Measurements from ENCODE around the gene DPP7. TPM values are rescaled to one million over a fixed set of nuclear protein-coding genes. Genes with fewer than 3 reads are reported as not detected.
"Not testable (repeated sequence)": the region's sequence is repeated elsewhere in the genome, so short reads cannot be mapped to it uniquely, and the experiment has no call there.

The DPP7 gene
- total RNA-seq, 2 experiments from 2014 or later: 323 to 333 TPM

DNA sequence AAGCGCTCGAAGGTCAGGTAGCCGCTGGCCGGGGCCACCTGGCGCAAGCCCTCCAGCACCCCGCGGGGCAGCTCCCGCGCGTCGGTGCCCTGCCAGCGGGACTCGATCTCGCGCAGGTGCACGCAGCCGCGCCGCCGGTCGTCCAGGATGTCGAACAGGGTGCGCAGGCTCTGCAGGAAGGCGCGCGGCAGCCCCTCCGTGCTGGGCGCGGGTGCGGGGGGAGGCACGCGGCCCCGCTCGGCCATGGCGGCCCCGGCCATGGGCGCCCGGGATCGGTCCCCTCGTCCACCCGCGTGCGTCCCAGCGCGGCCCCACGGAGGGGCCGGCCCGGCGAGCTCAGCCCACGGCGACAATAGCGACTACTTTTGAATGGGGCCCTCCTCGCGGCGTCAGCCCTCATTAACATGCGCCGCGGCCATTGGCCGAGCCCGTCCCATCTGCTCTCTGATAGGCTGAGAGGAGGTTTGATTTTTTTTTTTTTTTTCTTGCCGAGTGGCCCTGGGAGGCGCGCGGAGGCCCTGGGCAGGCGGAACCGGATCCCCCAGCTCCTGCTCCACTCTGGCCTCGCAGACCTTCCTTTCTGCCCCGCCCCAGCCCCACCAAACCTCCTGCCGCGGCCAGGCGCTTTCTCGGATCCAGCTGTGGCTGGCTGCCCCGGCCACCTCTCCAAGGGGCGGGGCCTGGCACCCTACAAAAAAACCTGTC, 44.2 kb downstream of the DPP7 start, which contains the start of gene SAPCD2:
Gene SAPCD2 (minus strand): TSS at position 357 of the 705 bp plus-strand sequence. CDS start 97 bp downstream, at position 260.
- ChIA-PET POLR2A (interaction anchor here (0.5 to 2.9 kb wide), 11 partner anchors 9 to 624 kb away, joined by 3 to 28 read pairs (median 4); partner anchors contain the start of gene MAN1B1), CTCF (interaction anchor here (0.7 to 9.6 kb wide), 10 partner anchors 15 to 393 kb away, joined by 3 to 120 read pairs (median 11); partner anchors contain the start of genes MAN1B1 and NPDC1)

DNA sequence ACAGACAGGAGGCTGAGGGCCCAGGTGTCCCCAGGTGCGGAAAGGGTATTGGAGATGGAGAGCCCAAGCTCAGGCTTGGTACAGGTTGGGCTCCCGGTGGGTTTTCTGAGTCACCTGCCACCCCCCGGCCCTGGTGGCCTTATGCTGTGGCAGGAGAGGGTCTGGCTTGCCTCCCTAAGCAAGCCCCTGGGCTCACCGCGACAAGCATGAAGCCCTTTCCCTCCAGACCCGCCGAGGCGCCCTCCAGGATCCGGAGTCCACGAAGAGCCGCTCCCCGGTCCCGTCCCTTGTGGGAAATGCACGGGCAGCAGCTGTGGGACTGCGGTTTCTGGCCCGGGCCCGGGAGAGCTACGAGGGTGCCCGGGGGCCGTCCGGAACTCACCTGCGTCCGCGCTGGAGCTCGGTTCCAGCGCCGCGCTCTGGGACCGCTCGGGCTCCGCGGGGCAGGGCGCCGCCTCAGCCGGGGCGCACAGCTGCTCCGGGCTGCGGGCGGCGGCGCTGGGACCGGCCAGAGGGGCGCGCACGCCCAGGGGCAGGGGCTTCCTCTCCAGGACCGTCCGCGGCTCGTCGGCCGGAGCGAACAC, 44.9 kb downstream of the DPP7 start:
- ChIA-PET POLR2A (interaction anchor here (0.7 to 2.9 kb wide), 4 partner anchors 16 to 292 kb away, joined by 4 to 28 read pairs (median 6); partner anchors contain the start of gene MAN1B1), CTCF (interaction anchor here (0.7 to 9.6 kb wide), 14 partner anchors 10 to 353 kb away, joined by 3 to 120 read pairs (median 4); partner anchors contain the start of genes C8G, EXD3, FUT7 and MAN1B1)

GRCh38 chr9:137068539-137069507, 45.7 kb downstream of the DPP7 start:
- POLR2A ChIA-PET: interaction anchor here (1.2 to 2.9 kb wide), 2 partner anchors 17 to 27 kb away, joined by 4 to 28 read pairs; partner anchors contain the start of gene MAN1B1
- CTCF ChIA-PET: interaction anchor here (0.7 to 9.6 kb wide), 23 partner anchors 8 to 354 kb away, joined by 3 to 120 read pairs (median 4); partner anchors contain the start of genes C8G, EXD3, FUT7 and MAN1B1

- POLR2A ChIA-PET: interaction anchor here (0.6 to 1.4 kb wide), 5 partner anchors 21 to 76 kb away, joined by 3 to 13 read pairs (median 7); partner anchors contain the start of genes NPDC1 and PAXX
- CTCF ChIA-PET: interaction anchor here (0.6 to 9.6 kb wide), 25 partner anchors 9 to 1237 kb away, joined by 3 to 120 read pairs (median 5); partner anchors contain the start of genes ABCA2, EXD3, FUT7 and MAN1B1
Observed at GRCh38 chr9:137067860-137068538, 46.5 kb downstream of the DPP7 start.

- CTCF ChIA-PET: interaction anchor here (1.1 to 9.6 kb wide), 11 partner anchors 10 to 66 kb away, joined by 3 to 120 read pairs (median 17); partner anchors contain the start of genes ABCA2, FUT7, MAN1B1 and NPDC1
- POLR2A ChIA-PET: no interaction called here
Observed at GRCh38 chr9:137066096-137066861, 48.3 kb downstream of the DPP7 start.

GRCh38 chr9:137065336-137065967, 49.1 kb downstream of the DPP7 start:
- POLR2A ChIA-PET: no interaction called here

DNA sequence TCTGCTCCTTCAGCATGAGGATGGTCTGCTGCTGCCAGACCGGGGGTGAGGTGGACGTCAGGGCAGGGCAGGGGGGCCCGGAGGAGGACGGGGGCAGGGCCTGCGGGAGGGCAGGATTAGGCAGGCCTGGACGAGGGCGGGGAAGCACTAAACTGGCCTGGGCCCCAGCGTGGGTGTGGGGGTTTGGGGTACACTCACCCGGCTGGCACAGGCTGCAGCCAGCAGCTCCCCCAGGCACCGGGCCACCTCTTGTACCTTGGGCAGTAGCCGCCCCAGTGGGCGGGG, 49.7 kb downstream of the DPP7 start:
- POLR2A ChIA-PET: interaction anchor here (1.2 kb wide), 1 partner anchor 30 kb away, joined by 3 read pairs; no protein-coding TSS in a partner anchor
- CTCF ChIA-PET: interaction anchor here (1.2 to 9.6 kb wide), 7 partner anchors 8 to 299 kb away, joined by 3 to 120 read pairs (median 8); partner anchors contain the start of genes MAN1B1, NPDC1 and UAP1L1

More at GRCh38 chr9:137065336-137065967, 49.1 kb downstream of the DPP7 start:
- CTCF ChIA-PET: interaction anchor here (1.2 to 9.6 kb wide), 8 partner anchors 10 to 36 kb away, joined by 3 to 120 read pairs (median 17); partner anchors contain the start of genes ABCA2, FUT7, MAN1B1 and NPDC1

DNA sequence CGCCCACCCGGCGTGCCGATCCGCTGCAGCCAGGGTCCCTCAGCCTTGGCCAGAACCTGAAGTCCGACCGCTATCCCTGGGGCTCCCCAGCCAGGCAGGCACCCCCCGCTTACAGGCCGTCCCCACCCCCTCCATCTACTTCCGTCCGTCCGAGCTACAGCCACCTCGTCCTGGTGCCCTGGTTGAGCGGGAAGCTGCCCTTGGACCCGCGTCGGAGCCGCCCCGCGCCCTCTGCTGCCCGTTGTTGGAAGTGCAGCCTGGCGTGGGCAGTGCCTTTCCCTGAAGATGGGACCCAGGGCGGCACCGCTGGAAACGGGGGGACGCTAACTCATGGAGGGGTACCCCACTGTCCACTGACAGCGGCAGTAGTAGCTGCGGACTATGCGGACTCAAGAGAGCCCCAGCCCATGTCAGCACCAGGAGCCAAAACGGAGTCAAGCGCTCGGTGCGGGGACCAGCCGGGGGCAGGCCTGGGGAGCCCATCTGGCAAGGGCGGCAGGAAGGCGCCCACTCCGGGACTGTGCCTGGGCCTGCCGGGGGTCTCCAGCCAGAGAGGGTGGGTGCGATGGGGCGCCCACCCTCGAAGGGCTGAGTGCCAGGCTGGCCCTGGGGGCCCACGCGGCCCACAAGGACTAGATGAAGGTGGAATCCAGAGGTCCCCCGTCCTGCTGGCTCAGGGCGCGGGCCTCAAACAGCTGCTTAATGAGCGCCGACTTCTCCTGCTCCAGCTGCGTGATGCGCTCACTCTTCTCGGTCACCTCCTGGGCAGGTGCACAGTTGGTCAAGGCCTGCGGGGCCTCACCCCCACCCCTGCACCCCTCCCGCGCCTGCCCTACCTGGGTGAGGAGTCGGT, 50.3 kb downstream of the DPP7 start:
- POLR2A ChIA-PET: interaction anchor here (1.2 kb wide), 1 partner anchor 29 kb away, joined by 3 read pairs; no protein-coding TSS in a partner anchor
- CTCF ChIA-PET: interaction anchor here (0.6 to 9.6 kb wide), 18 partner anchors 9 to 313 kb away, joined by 3 to 120 read pairs (median 5); partner anchors contain the start of genes ABCA2, MAN1B1, NPDC1 and UAP1L1

DNA sequence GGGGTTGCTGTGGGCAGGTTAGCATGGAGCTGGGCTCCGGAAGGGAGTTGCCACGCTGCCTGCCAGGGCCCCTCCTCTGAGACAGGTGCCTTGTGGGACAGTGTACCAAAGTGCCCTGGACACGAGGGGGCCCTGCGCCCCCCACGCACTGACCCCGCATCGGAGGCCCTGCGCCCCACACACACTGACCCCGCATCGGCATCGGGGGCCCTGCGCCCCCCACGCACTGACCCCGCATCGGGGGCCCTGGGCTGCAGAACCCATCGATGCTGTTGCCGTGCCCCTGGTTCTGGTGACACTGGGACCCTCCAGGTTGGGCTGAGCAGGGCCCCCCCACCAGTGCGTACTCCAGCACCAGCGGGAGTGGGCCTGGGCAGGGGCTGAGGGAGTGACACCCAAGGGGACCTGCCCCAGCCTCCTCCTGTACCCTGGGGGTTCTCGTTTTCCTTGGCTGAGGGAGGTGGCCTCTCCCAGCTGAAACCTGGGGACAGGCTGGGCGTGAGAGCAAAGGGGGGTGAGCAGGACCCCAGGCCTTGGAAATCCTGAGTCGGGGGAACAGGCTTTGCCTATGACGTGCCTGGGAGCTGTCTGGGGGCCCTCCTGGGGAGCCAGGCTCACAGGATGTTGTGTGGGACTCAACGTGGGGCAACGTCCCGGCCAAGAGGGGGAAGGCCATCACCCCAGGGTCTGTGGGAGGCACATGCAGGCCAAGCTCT, 51.1 kb downstream of the DPP7 start:
- ChIA-PET CTCF (interaction anchor here (0.6 to 9.6 kb wide), 16 partner anchors 8 to 297 kb away, joined by 3 to 120 read pairs (median 5); partner anchors contain the start of genes ABCA2, MAN1B1 and NPDC1), POLR2A (interaction anchor here (1.2 kb wide), 1 partner anchor 28 kb away, joined by 3 read pairs; no protein-coding TSS in a partner anchor)

- CTCF ChIA-PET: interaction anchor here (1.9 to 9.6 kb wide), 4 partner anchors 15 to 34 kb away, joined by 5 to 120 read pairs (median 42); partner anchors contain the start of genes ABCA2, MAN1B1 and NPDC1
- POLR2A ChIA-PET: not testable (repeated sequence)
Observed at GRCh38 chr9:137062798-137063197, 51.7 kb downstream of the DPP7 start.

GRCh38 chr9:137062384-137062783, 52.1 kb downstream of the DPP7 start:
- ChIA-PET POLR2A (no interaction called here), CTCF (interaction anchor here (2.1 kb wide), 1 partner anchor 33 kb away, joined by 11 read pairs; the partner anchor contains the start of gene ABCA2)

Measured in activated CD8-positive, alpha-beta memory T cell treated with anti-CD3 and anti-CD28 coated beads for 36 hours (primary cell).